Tibial nerve (tissue), 4 donors: ENCODE measurements around the gene SEMA3B. TPM values are rescaled to one million over a fixed set of nuclear protein-coding genes. Genes with fewer than 3 reads are reported as not detected.
A peak's percentile ranks its signal among the peaks of the same experiment; 100 is the strongest.

Experiments
- DNase-seq, 2 donors: peaks; one replicate each; pipeline ENCODE4 v3.0.0-alpha.2; 2019; ENCODE audit warnings: low spot score in 2 of 2
- H3K27ac ChIP-seq, 4 donors: fragments of 200-600 bp; sonication (generic) in 3 of 4; one replicate each; pipeline ENCODE4 v1.5.1; 2017 to 2019; ENCODE audit warnings: mild to moderate bottlenecking in 1 of 4
- H3K27me3 ChIP-seq, 2 donors: fragments of 200-600 bp; sonication (generic) in 1 of 2; one replicate each; pipeline versions ENCODE4 v1.5.1 to v1.6.0; 2017 to 2019
- H3K36me3 ChIP-seq, 3 donors: fragments of 200-600 bp; sonication (generic); one replicate each; pipeline ENCODE4 v1.5.1; 2018 to 2019
- H3K4me1 ChIP-seq, 4 donors: fragments of 200-600 bp; sonication (generic) in 3 of 4; one replicate each; pipeline ENCODE4 v1.5.1; 2017 to 2019
- H3K4me3 ChIP-seq, 4 donors: fragments of 200-600 bp; sonication (generic) in 3 of 4; one replicate each; pipeline ENCODE4 v1.5.1; 2017 to 2019; ENCODE audit warnings: mild to moderate bottlenecking in 1 of 4, moderate library complexity in 1 of 4
- H3K9me3 ChIP-seq, 4 donors: fragments of 200-600 bp; sonication (generic) in 3 of 4; one replicate each; pipeline ENCODE4 v1.5.1; 2017 to 2019
- CTCF ChIP-seq, 5 experiments: fragments of 200-600 bp in 3 of 5; fragments of 450-650 bp in 2 of 5; sonication (generic) in 3 of 5; IDR thresholded peaks; one replicate each; pipeline ENCODE4 v1.5.1; 2016 to 2019; ENCODE audit warnings: antibody characterized with exemption in 5 of 5, mild to moderate bottlenecking in 3 of 5, moderate library complexity in 2 of 5
- EP300 ChIP-seq, 2 donors: sonication (generic); formaldehyde crosslinking; IDR thresholded peaks; one replicate each; pipeline ENCODE4 v1.6.1; 2017; ENCODE audit warnings: antibody characterized with exemption in 2 of 2, mild to moderate bottlenecking in 1 of 2
- POLR2A ChIP-seq, 2 donors: fragments of 450-650 bp; IDR thresholded peaks; one replicate each; pipeline ENCODE4 v1.6.1; 2017; ENCODE audit warnings: antibody characterized with exemption in 2 of 2, mild to moderate bottlenecking in 2 of 2, moderate library complexity in 2 of 2
- WGBS, 2 donors: methylation state at CpG; one replicate each; pipeline ENCODE4 v1.1.5; 2018; 5-methylcytosine and 5-hydroxymethylcytosine counted together
- small RNA-seq: library from RNA; depleted of rRNA; stranded (forward); fragments of <200 nt; gene quantifications from one replicate; pipeline ENCODE3, GENCODE V24; 2016
- total RNA-seq, 4 donors: library from RNA; depleted of rRNA; stranded (reverse); fragments of >200 nt; gene quantifications; one replicate each; pipeline ENCODE4 v1.1.0, GENCODE V29; 2016

SEMA3B gene
- total RNA-seq, 4 donors from 2014 or later = 251 to 334 (median 261) TPM

DNA sequence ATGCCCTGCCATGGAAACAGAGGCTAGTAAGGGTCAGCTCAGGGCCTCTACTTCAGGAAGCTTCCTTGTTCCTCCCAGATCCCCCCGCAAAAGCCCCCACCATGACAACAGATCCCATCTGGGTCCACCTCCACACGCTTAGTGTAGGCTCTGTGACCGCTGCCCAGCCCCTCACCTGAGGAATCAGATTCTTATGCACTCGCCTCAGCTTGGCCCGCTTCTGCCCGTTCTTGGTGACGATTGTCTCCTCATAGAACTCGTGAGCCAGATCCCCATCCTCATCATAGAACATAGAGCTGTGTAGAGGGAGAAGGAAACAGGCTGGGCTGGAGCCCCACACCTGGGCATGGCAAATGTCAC, 57.2 kb downstream of the SEMA3B start:
- Histone ChIP-seq H3K9me3 (no peaks in the 10 kb centered on the region), H3K4me3 (no peak overlapping the region), H3K27ac (no peak overlapping the region), H3K36me3 (peaks cover 5 to 40% (median 13%) of the 10 kb centered on the region in 3 donors), H3K27me3 (no peaks in the 10 kb centered on the region), H3K4me1 (peaks cover 0 to 72% (median 32%) of the 10 kb centered on the region in 4 donors)
- DNase-seq = no peak
- TF ChIP-seq EP300 (IDR thresholded peaks at IDR 0.05) (no peak), CTCF (IDR thresholded peaks at IDR 0.05) (no peak), POLR2A (IDR thresholded peaks at IDR 0.05) (no peak)
- WGBS, 2 donors = 86 to 90% methylated on average over 8 of the region's 8 CpGs

DNA sequence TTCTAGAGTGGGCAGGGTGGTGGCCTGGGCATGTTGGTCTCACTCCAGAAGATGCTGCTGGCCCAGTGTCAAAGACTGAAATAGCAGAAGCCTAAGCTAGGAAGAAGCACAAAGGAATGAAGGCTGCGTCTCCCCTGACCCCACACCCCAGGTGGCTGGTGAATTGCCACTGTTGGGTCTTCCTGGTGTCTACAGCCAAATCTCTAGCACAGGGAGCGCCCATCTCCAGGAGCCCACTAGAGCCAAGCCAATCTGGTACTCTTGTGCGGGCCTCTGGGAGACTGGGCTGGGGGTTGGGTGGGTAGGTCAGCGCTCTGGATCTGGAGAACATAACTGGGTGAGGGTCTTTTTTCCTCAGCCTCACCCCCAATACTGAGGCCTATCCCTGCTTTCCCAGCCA, 58.2 kb downstream of the SEMA3B start:
- Histone ChIP-seq H3K27ac (peak overlapping the region in 2 of 4 donors; percentile 88 to 89), H3K4me3 (peak overlapping the region; percentile 78 to 97 (median 90)), H3K36me3 (peaks cover 5 to 50% (median 17%) of the 10 kb centered on the region in 3 donors), H3K27me3 (no peaks in the 10 kb centered on the region), H3K4me1 (peaks cover 0 to 70% (median 29%) of the 10 kb centered on the region in 4 donors), H3K9me3 (no peaks in the 10 kb centered on the region)
- WGBS, 2 donors = 70 to 75% methylated on average over 4 of the region's 4 CpGs
- TF ChIP-seq EP300 (IDR thresholded peaks at IDR 0.05) (no peak), POLR2A (IDR thresholded peaks at IDR 0.05) (no peak), CTCF (IDR thresholded peaks at IDR 0.05) (no peak)
- DNase-seq = no peak

Small RNAs within 50 kb of the gene (small RNA-seq; reads per million reads assigned to genes)
- not detected for gene MIR5787

Other genes with a start within 250 kb of the SEMA3B start
- 100 to 1,000 TPM; 229 to 286 (median 260) TPM for gene RBM5, start 180.2 kb upstream of the SEMA3B start, total RNA-seq
- 10 to 100 TPM; 14.4 to 58.5 (median 17.4) TPM for gene SEMA3F, start 113.8 kb upstream of the SEMA3B start, total RNA-seq
- gene GNAT1, start 77.5 kb upstream of the SEMA3B start, total RNA-seq = not detected
- gene SLC38A3, start 63.9 kb upstream of the SEMA3B start, total RNA-seq = 1 to 10 TPM in 2 of 4 donors, under 1 TPM in 2; 0.21 to 8.1 (median 1.5) TPM
- gene GNAI2, start 32.9 kb upstream of the SEMA3B start, total RNA-seq = 100 to 1,000 TPM; 201 to 265 (median 243) TPM
- gene LSMEM2, start 9.9 kb downstream of the SEMA3B start, total RNA-seq = 1 to 10 TPM; 2.0 to 3.1 (median 2.5) TPM
- 100 to 1,000 TPM in 1 of 4 donors, 10 to 100 TPM in 3; 42.0 to 129 (median 56.2) TPM for gene IFRD2, start 23.3 kb downstream of the SEMA3B start, total RNA-seq
- 10 to 100 TPM in 1 of 4 donors, 1 to 10 TPM in 3; 1.2 to 17.9 (median 1.8) TPM for gene HYAL3, start 30.3 kb downstream of the SEMA3B start, total RNA-seq
- 10 to 100 TPM; 12.6 to 24.3 (median 15.9) TPM for gene NAA80, start 30.3 kb downstream of the SEMA3B start, total RNA-seq
- gene HYAL1, start 34.4 kb downstream of the SEMA3B start, total RNA-seq = 10 to 100 TPM; 16.5 to 26.5 (median 20.8) TPM
- gene HYAL2, start 53.6 kb downstream of the SEMA3B start, total RNA-seq = 100 to 1,000 TPM in 2 of 4 donors, 10 to 100 TPM in 2; 86.9 to 169 (median 129) TPM
- 10 to 100 TPM; 19.0 to 31.9 (median 20.8) TPM for gene TUSC2, start 59.1 kb downstream of the SEMA3B start, total RNA-seq
- 10 to 100 TPM; 77.4 to 99.0 (median 82.6) TPM for gene RASSF1, start 71.7 kb downstream of the SEMA3B start, total RNA-seq
- 1 to 10 TPM in 2 of 4 donors, under 1 TPM in 1, not detected in 1; 0.30 to 1.7 (median 1.3) TPM for gene ZMYND10, start 76.6 kb downstream of the SEMA3B start, total RNA-seq
- gene NPRL2, start 81.6 kb downstream of the SEMA3B start, total RNA-seq = 10 to 100 TPM; 22.7 to 35.2 (median 27.2) TPM
- gene CYB561D2, start 81.7 kb downstream of the SEMA3B start, total RNA-seq = 10 to 100 TPM; 16.2 to 21.6 (median 19.2) TPM
- 10 to 100 TPM; 56.7 to 72.4 (median 68.2) TPM for gene TMEM115, start 90.4 kb downstream of the SEMA3B start, total RNA-seq
- 1 to 10 TPM in 2 of 4 donors, under 1 TPM in 2; 0.84 to 2.0 (median 1.2) TPM for gene CACNA2D2, start 234.5 kb downstream of the SEMA3B start, total RNA-seq